SK-N-SH (cell line): ENCODE results near the gene PUSL1. TPM values are rescaled to one million over a fixed set of nuclear protein-coding genes. Genes with fewer than 3 reads are reported as not detected.

Experiments
- CTCF ChIA-PET: fragments of 300-600, 350-600 bp; formaldehyde crosslinking; extraction: SDS; loops from one replicate; lab custom pipeline; 2021; lab: Yijun Ruan, JAX
- POLR2A ChIA-PET: fragments of 350-600 bp; sonication (Branson Sonifier 250); formaldehyde crosslinking; extraction: SDS; loops from one replicate; lab custom pipeline; 2020; ENCODE audit warnings: antibody characterized with exemption, inconsistent platforms; lab: Yijun Ruan, JAX
- DNase-seq: peaks from one replicate; pipeline ENCODE4 v3.0.0; 2012
- H2AFZ ChIP-seq: fragments of 200-600 bp; sonication (generic); 2 replicates; pipeline ENCODE4 v1.8.1; 2016; ENCODE audit warnings: antibody characterized with exemption, mild to moderate bottlenecking, low read depth
- H3F3A ChIP-seq: fragments of 200-600 bp; sonication (generic); replicated peaks from 2 replicates; pipeline ENCODE3; 2016; ENCODE audit warnings: antibody characterized with exemption, mild to moderate bottlenecking; ENCODE audit not compliant: insufficient read depth
- H3K27ac ChIP-seq, 2 experiments: fragments of 200-500 bp in 1 of 2; fragments of 200-600 bp in 1 of 2; sonication (Bioruptor generic) in 1 of 2; sonication (generic), shearing (Covaris generic) in 1 of 2; 2 replicates each; pipeline versions ENCODE4 v1.5.1 to v1.6.1; 2014 to 2016; ENCODE audit warnings: low read depth in 2 of 2, inconsistent platforms in 1 of 2, low read length in 1 of 2, mild to moderate bottlenecking in 1 of 2, mixed read lengths in 1 of 2
- H3K27me3 ChIP-seq: fragments of 200-600 bp; sonication (generic), shearing (Covaris generic); 2 replicates; pipeline ENCODE4 v1.6.1; 2016; ENCODE audit warnings: mixed run types; ENCODE audit not compliant: insufficient read depth
- H3K36me3 ChIP-seq, 2 experiments: fragments of 200-500 bp in 1 of 2; fragments of 200-600 bp in 1 of 2; sonication (Bioruptor generic) in 1 of 2; sonication (generic) in 1 of 2; replicated peaks in 1 of 2; 2 replicates each; pipeline versions ENCODE3 to v1.5.1; 2014 to 2016; ENCODE audit warnings: low read length in 1 of 2, mild to moderate bottlenecking in 1 of 2; ENCODE audit not compliant: insufficient read depth in 2 of 2, control insufficient read depth in 1 of 2
- H3K4me1 ChIP-seq, 2 experiments: fragments of 200-500 bp in 1 of 2; fragments of 200-600 bp in 1 of 2; sonication (Bioruptor generic) in 1 of 2; sonication (generic), shearing (Covaris generic) in 1 of 2; 2 replicates each; pipeline versions ENCODE4 v1.5.1 to v1.6.1; 2014 to 2016; ENCODE audit warnings: low read depth in 1 of 2, low read length in 1 of 2, mixed run types in 1 of 2; ENCODE audit not compliant: insufficient read depth in 2 of 2, control insufficient read depth in 1 of 2
- H3K4me2 ChIP-seq: fragments of 200-600 bp; sonication (generic), shearing (Covaris generic); 2 replicates; pipeline ENCODE4 v1.6.1; 2017; ENCODE audit warnings: mixed run types
- H3K4me3 ChIP-seq, 2 experiments: fragments of 200-500 bp in 1 of 2; fragments of 200-600 bp in 1 of 2; sonication (Bioruptor generic) in 1 of 2; sonication (generic), shearing (Covaris generic) in 1 of 2; 2 replicates each; pipeline versions ENCODE4 v1.5.1 to v1.8.1; 2014 to 2016; ENCODE audit warnings: low read depth in 2 of 2, inconsistent platforms in 1 of 2, low read length in 1 of 2, mild to moderate bottlenecking in 1 of 2, mixed read lengths in 1 of 2, moderate library complexity in 1 of 2
- H3K79me2 ChIP-seq: fragments of 200-600 bp; sonication (generic); 2 replicates; pipeline ENCODE4 v1.8.1; 2017; ENCODE audit warnings: mild to moderate bottlenecking; ENCODE audit not compliant: insufficient read depth
- H3K9ac ChIP-seq: fragments of 200-600 bp; sonication (generic); 2 replicates; pipeline ENCODE4 v1.6.1; 2017; ENCODE audit warnings: mixed run types
- H3K9me2 ChIP-seq: fragments of 200-600 bp; sonication (generic); 2 replicates; pipeline ENCODE4 v1.6.1; 2017; ENCODE audit warnings: mixed run types
- H3K9me3 ChIP-seq: fragments of 200-600 bp; sonication (generic); 2 replicates; pipeline ENCODE4 v1.6.1; 2017; ENCODE audit warnings: mixed run types, mild to moderate bottlenecking, moderate library complexity
- H4K20me1 ChIP-seq: fragments of 200-600 bp; sonication (generic); 2 replicates; pipeline ENCODE4 v1.6.1; 2017; ENCODE audit warnings: mild to moderate bottlenecking, mixed run types; ENCODE audit not compliant: insufficient read depth
- FOXJ3 ChIP-seq: sonication (generic); formaldehyde crosslinking; IDR thresholded peaks from 2 replicates; pipeline ENCODE4 v1.5.1; 2020; ENCODE audit warnings: mild to moderate bottlenecking, missing genetic modification reagents
- GABPA ChIP-seq: IDR thresholded peaks from 2 replicates; pipeline ENCODE4 v1.4.0; 2012; ENCODE audit warnings: low read depth, mild to moderate bottlenecking
- IRF3 ChIP-seq: fragments of 150-350 bp; IDR thresholded peaks from 2 replicates; pipeline ENCODE4 v1.6.1; 2016; ENCODE audit warnings: mild to moderate bottlenecking, low read depth, low read length
- MAX ChIP-seq: IDR thresholded peaks from 2 replicates; pipeline ENCODE4 v1.4.0; 2012; ENCODE audit warnings: low read depth
- MEF2A ChIP-seq: IDR thresholded peaks from 2 replicates; pipeline ENCODE4 v1.4.0; 2012; ENCODE audit warnings: low read depth, borderline replicate concordance
- MXI1 ChIP-seq: IDR thresholded peaks from 2 replicates; pipeline ENCODE4 v1.6.1; 2012; ENCODE audit warnings: mild to moderate bottlenecking, low read depth, low read length, improper control_type of control experiment
- NFIC ChIP-seq: IDR thresholded peaks from 2 replicates; pipeline ENCODE4 v1.4.0; 2012; ENCODE audit warnings: borderline replicate concordance
- NRF1 ChIP-seq: IDR thresholded peaks from 2 replicates; pipeline ENCODE4 v1.6.1; 2012; ENCODE audit warnings: low read depth, mild to moderate bottlenecking, low read length
- RCOR1 ChIP-seq: fragments of 150-350 bp; IDR thresholded peaks from 2 replicates; pipeline ENCODE4 v1.6.1; 2017; ENCODE audit warnings: antibody characterized with exemption, low read length
- REST ChIP-seq: IDR thresholded peaks from 2 replicates; pipeline ENCODE4 v1.6.1; 2012; ENCODE audit warnings: mild to moderate bottlenecking, low read depth, low read length, moderate library complexity
- RFX5 ChIP-seq: IDR thresholded peaks from 2 replicates; pipeline ENCODE4 v1.6.1; 2012; ENCODE audit warnings: mild to moderate bottlenecking, improper control_type of control experiment, low read length
- SMC3 ChIP-seq: IDR thresholded peaks from 2 replicates; pipeline ENCODE4 v1.6.1; 2012; ENCODE audit warnings: low read depth, low read length, improper control_type of control experiment
- TAF1 ChIP-seq: IDR thresholded peaks from 2 replicates; pipeline ENCODE4 v1.6.1; 2012; ENCODE audit warnings: low read depth, mild to moderate bottlenecking, low read length, moderate library complexity, borderline replicate concordance
- YY1 ChIP-seq: IDR thresholded peaks from 2 replicates; pipeline ENCODE4 v1.4.0; 2012; ENCODE audit warnings: low read depth, mild to moderate bottlenecking
- WGBS: methylation state at CpG from one replicate; pipeline ENCODE4 v1.1.6; 2017; ENCODE audit warnings: low lambda C conversion rate; 5-methylcytosine and 5-hydroxymethylcytosine counted together
- polyA plus RNA-seq, 3 experiments: library from polyadenylated mRNA; depleted of rRNA; stranded (reverse); fragments of >200 nt; gene quantifications; 2 replicates each; pipeline ENCODE4 v1.2.3, GENCODE V29; 2012
- TF ChIP-seq, protein P1 (sequence below): fragments of 150-350 bp; IDR thresholded peaks from 2 replicates; pipeline ENCODE4 v1.6.1; 2017; ENCODE audit warnings: antibody characterized with exemption, low read length, low read depth, borderline replicate concordance

The PUSL1 gene
- polyA plus RNA-seq, 1 of the 3 experiments (the other 2 are of a cell fraction) = 19.0 TPM

DNA sequence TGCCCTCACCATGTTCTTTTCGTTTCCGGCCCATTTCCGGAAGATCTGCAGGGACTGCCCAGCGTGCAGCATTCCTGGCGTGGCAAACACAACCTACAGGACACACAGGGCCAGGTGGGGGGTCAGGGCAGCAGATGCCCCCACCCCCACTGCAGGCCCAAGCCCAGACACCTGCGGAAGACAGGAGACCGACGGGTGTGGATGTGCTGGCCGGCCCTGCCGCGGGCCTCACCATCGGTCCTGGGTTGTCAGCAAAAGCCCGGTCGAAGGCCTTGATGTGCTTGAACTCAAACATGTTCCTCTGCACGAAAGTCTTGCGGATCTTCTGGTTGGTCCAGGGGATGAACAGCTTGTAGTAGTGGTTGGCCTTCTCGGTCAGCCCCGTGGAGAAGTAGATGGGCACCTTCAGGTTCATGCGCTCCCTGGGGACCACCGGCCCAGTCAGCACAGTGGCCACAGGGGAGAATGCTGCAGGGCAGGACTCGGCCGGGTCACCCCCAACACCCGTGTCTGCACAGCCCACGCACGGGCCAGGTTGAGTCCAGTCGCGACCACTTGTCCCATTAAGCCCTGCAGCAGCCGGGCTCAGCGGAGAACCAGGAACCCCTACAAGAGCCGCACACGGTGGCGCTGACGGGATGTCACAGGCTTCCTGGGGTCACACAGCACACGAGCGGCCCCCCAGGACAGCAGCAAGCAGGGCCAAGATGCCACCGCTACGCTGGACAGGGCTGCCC lies 5.3 kb downstream of the PUSL1 start:
- Histone ChIP-seq H3K9me3 (no peaks in the 10 kb centered on the region), H3K9ac (no peak overlapping the region), H3K36me3 (peaks cover 12 to 57% of the 10 kb centered on the region in 2 experiments), H3K4me2 (no peak overlapping the region), H3K79me2 (peaks cover 33% of the 10 kb centered on the region), H3K4me1 (peaks cover 4 to 8% of the 10 kb centered on the region in 2 experiments; a peak in 2 of 4 replicates), H2AFZ (no peak overlapping the region), H3K9me2 (no peaks in the 10 kb centered on the region), H3K27ac (no peak overlapping the region), H3F3A (peaks cover 11% of the 10 kb centered on the region), H3K27me3 (no peaks in the 10 kb centered on the region), H4K20me1 (peaks cover 24% of the 10 kb centered on the region), H3K4me3 (no peak overlapping the region)
- ChIA-PET POLR2A (interaction anchor here (0.6 to 0.9 kb wide), 2 partner anchors 18 to 63 kb away, joined by 3 read pairs; no protein-coding TSS in a partner anchor), CTCF (interaction anchor here (0.6 to 3.7 kb wide), 4 partner anchors 22 to 188 kb away, joined by 3 to 13 read pairs (median 4); no protein-coding TSS in a partner anchor)
- TF ChIP-seq NRF1 (no peak), IRF3 (no peak), RFX5 (no peak), REST (no peak), MEF2A (no peak), GABPA (no peak)
- TF ChIP-seq, protein P1, sequence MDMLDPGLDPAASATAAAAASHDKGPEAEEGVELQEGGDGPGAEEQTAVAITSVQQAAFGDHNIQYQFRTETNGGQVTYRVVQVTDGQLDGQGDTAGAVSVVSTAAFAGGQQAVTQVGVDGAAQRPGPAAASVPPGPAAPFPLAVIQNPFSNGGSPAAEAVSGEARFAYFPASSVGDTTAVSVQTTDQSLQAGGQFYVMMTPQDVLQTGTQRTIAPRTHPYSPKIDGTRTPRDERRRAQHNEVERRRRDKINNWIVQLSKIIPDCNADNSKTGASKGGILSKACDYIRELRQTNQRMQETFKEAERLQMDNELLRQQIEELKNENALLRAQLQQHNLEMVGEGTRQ = no peak
- DNase-seq = no peak
- 91% methylated on average over 9 of the region's 37 CpGs for WGBS

DNA sequence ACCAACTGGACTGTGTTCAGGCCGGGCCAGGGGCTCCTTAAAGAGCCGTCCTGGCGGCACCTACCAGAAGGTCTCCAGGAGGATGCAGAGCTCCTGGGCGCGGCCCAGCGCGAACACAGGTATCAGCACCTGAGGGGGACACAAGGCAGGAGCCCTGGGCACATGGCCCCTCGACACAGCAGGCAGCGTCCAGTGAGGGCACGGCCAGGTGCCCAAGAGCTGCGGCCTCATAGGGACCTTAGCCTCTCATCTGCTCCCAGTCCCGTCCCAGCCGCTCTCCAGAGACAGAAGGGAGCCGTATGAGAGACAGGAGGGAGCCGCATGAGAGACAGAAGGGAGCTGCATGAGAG lies 5.8 kb downstream of the PUSL1 start:
- Histone ChIP-seq H3K4me3 (no peak overlapping the region), H2AFZ (no peak overlapping the region), H3K9ac (no peak overlapping the region), H3K4me2 (no peak overlapping the region), H3K79me2 (peaks cover 38% of the 10 kb centered on the region), H3K9me3 (no peaks in the 10 kb centered on the region), H3K27me3 (no peaks in the 10 kb centered on the region), H4K20me1 (peaks cover 30% of the 10 kb centered on the region), H3K9me2 (no peaks in the 10 kb centered on the region), H3K27ac (no peak overlapping the region), H3F3A (peaks cover 14% of the 10 kb centered on the region), H3K4me1 (peaks cover 4 to 6% of the 10 kb centered on the region in 2 experiments; a peak in 2 of 4 replicates)
- POLR2A ChIA-PET = interaction anchor here (0.9 kb wide), 1 partner anchor 18 kb away, joined by 3 read pairs; no protein-coding TSS in a partner anchor
- 96% methylated on average over 4 of the region's 15 CpGs for WGBS
- DNase-seq = no peak
- TF ChIP-seq RFX5 = no peak
- TF ChIP-seq FOXJ3 (CRISPR knock-in tag) = no peak
- no peak for TF ChIP-seq RCOR1
- no peak for TF ChIP-seq YY1
- TF ChIP-seq, protein P1 = no peak
- no peak for TF ChIP-seq NFIC
- TF ChIP-seq MAX = no peak
- no peak for TF ChIP-seq SMC3
- no peak for TF ChIP-seq TAF1
- no peak for TF ChIP-seq MXI1
- TF ChIP-seq, all 33 proteins: peak for 0
- CTCF ChIA-PET = interaction anchor here (0.6 to 3.7 kb wide), 4 partner anchors 22 to 187 kb away, joined by 3 to 13 read pairs (median 4); no protein-coding TSS in a partner anchor
- peaks cover 12 to 62% of the 10 kb centered on the region in 2 experiments for H3K36me3 ChIP-seq
